HFFc6 (cell line): ENCODE data around the gene RINL. TPM values are rescaled to one million over a fixed set of nuclear protein-coding genes. Genes with fewer than 3 reads are reported as not detected.

Experiments used
- DNase-seq: peaks from one replicate; pipeline ENCODE4 v3.0.0-alpha.2; 2018
- H3K27ac Mint-ChIP-seq: 2 replicates; pipeline ENCODE4 v1.8.0; 2020; ENCODE audit warnings: mild to moderate bottlenecking, mixed read lengths
- H3K27me3 Mint-ChIP-seq: 2 replicates; pipeline ENCODE4 v1.8.0; 2021; ENCODE audit warnings: mild to moderate bottlenecking, moderate library complexity, mixed read lengths; ENCODE audit not compliant: insufficient read depth
- H3K36me3 Mint-ChIP-seq: 2 replicates; pipeline ENCODE4 v1.8.0; 2021; ENCODE audit warnings: low read depth, mixed read lengths
- H3K4me1 Mint-ChIP-seq: 2 replicates; pipeline ENCODE4 v1.8.0; 2020; ENCODE audit warnings: low read depth, mixed read lengths
- H3K4me3 Mint-ChIP-seq: 2 replicates; pipeline ENCODE4 v1.8.0; 2020; ENCODE audit warnings: mild to moderate bottlenecking, moderate library complexity, mixed read lengths
- H3K9me3 Mint-ChIP-seq: 2 replicates; pipeline ENCODE4 v1.8.0; 2020; ENCODE audit warnings: mild to moderate bottlenecking, mixed read lengths
- total RNA-seq, 6 experiments: library from RNA; stranded (reverse); fragmentation: NEBNext Ultra II Directional; extraction: Animal tissue kit (Norgen Biotek cat#: 25700); gene quantifications; 2 replicates in 1 of 6; 3 replicates in 5 of 6; pipeline ENCODE4 v1.2.3, GENCODE V29; 2021
- TF ChIP-seq, protein P1 (sequence below): fragments of 200-600 bp; sonication (generic); IDR thresholded peaks from 2 replicates; pipeline ENCODE4 v1.5.0; 2021; ENCODE audit warnings: antibody characterized with exemption, mild to moderate bottlenecking

The RINL gene
- total RNA-seq, 6 experiments from 2014 or later: 0.69 to 3.5 (median 1.7) TPM

- H3K9me3 Mint-ChIP-seq: no peaks in the 10 kb centered on the region
- H3K36me3 Mint-ChIP-seq: peaks cover 64% of the 10 kb centered on the region
- TF ChIP-seq, protein P1, sequence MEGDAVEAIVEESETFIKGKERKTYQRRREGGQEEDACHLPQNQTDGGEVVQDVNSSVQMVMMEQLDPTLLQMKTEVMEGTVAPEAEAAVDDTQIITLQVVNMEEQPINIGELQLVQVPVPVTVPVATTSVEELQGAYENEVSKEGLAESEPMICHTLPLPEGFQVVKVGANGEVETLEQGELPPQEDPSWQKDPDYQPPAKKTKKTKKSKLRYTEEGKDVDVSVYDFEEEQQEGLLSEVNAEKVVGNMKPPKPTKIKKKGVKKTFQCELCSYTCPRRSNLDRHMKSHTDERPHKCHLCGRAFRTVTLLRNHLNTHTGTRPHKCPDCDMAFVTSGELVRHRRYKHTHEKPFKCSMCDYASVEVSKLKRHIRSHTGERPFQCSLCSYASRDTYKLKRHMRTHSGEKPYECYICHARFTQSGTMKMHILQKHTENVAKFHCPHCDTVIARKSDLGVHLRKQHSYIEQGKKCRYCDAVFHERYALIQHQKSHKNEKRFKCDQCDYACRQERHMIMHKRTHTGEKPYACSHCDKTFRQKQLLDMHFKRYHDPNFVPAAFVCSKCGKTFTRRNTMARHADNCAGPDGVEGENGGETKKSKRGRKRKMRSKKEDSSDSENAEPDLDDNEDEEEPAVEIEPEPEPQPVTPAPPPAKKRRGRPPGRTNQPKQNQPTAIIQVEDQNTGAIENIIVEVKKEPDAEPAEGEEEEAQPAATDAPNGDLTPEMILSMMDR: no peak
- no peak for DNase-seq
- peaks cover 57% of the 10 kb centered on the region for H3K4me1 Mint-ChIP-seq
- no peak overlapping the region for H3K4me3 Mint-ChIP-seq
- H3K27me3 Mint-ChIP-seq: peaks cover 23% of the 10 kb centered on the region
- peak overlapping the region; percentile 56; the same call in 1 of the 2 replicates for H3K27ac Mint-ChIP-seq
Measured at GRCh38 chr19:38846097-38846496, 32.0 kb downstream of the RINL start.

- Mint-ChIP-seq H3K9me3 (no peaks in the 10 kb centered on the region), H3K27ac (peak overlapping the region; percentile 72), H3K27me3 (peaks cover 24% of the 10 kb centered on the region), H3K36me3 (peaks cover 70% of the 10 kb centered on the region), H3K4me3 (no peak overlapping the region), H3K4me1 (peaks cover 57% of the 10 kb centered on the region)
- TF ChIP-seq, protein P1: no peak
- no peak for DNase-seq
Measured at GRCh38 chr19:38845374-38846024, 32.6 kb downstream of the RINL start.

DNA sequence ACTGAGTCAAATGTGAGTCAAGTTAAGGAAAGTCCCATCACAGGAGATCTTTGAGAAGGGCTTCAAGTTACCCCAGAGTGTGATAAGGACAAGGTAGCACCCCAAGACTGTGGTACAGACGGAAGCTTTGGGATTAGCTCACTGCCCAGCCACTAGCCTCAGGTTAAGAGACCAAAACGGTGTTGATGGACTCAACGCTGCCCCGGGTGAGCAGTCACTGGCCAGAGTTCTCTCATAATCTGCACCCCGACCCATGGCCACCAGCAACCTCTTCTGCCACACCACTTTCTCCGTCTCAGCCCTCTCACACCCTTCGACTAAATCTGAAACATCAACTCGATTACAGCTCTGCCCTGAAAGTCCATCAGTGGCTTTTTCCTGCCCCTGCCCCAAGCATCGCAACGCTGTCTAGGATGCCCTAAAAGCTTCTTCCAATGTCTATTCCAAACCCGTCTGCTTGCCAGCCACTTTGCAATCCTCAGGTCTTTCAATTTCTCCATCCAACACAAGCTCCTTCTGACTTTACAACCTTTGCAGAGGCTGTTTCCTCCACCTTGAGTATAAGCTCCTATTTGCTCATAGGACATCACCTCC lies 33.9 kb downstream of the RINL start:
- H3K9me3 Mint-ChIP-seq: no peaks in the 10 kb centered on the region
- TF ChIP-seq, protein P1: no peak
- no peak for DNase-seq
- peaks cover 69% of the 10 kb centered on the region for H3K4me1 Mint-ChIP-seq
- H3K4me3 Mint-ChIP-seq: no peak overlapping the region
- peaks cover 80% of the 10 kb centered on the region for H3K36me3 Mint-ChIP-seq
- peaks cover 19% of the 10 kb centered on the region for H3K27me3 Mint-ChIP-seq
- peak overlapping the region; percentile 51; the same call in 1 of the 2 replicates for H3K27ac Mint-ChIP-seq

DNA sequence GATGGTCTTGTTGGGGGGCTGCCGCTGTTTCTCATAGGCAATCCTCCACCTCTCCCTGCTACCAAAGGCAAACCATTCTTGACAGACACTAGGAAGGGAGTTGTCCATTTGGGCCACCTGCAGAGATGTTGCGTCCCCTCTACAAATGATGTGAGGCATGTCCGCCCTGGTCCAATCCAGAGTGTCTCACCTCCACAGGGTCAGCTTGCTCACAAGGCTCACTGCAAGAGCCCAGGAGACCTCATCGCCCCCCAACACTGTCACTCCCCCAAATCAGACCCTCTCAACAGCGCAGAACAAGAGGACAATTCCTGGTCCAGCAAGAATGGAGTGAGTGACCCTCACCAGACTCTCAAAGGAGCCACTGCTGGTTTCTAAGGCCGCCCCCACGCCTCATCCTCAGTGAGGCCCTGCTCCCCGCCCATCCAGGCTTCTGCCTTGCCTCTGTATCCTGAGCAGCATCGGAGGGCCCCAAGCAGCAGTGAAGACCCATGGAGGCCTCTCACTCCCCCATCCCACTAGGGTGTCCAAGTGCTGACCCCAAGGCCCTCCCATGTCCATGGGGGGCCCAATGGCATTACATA lies 34.8 kb downstream of the RINL start:
- Mint-ChIP-seq H3K4me1 (peaks cover 70% of the 10 kb centered on the region), H3K27me3 (peaks cover 19% of the 10 kb centered on the region), H3K27ac (peak overlapping the region; percentile 16; the same call in 1 of the 2 replicates), H3K4me3 (peak overlapping the region; percentile 19; the same call in 1 of the 2 replicates), H3K36me3 (peaks cover 81% of the 10 kb centered on the region), H3K9me3 (no peaks in the 10 kb centered on the region)
- TF ChIP-seq, protein P1: no peak
- DNase-seq: no peak

GRCh38 chr19:38842439-38843174 lies 35.5 kb downstream of the RINL start:
- TF ChIP-seq, protein P1: no peak
- Mint-ChIP-seq H3K4me1 (peaks cover 70% of the 10 kb centered on the region), H3K27me3 (peaks cover 19% of the 10 kb centered on the region), H3K4me3 (no peak overlapping the region; the same call in 1 of the 2 replicates), H3K36me3 (peaks cover 78% of the 10 kb centered on the region), H3K27ac (peak overlapping the region; percentile 21; the same call in 1 of the 2 replicates), H3K9me3 (no peaks in the 10 kb centered on the region)
- no peak for DNase-seq
